Kidney epithelial cell (primary cell): ENCODE measurements around the gene ANKRD55. TPM values are rescaled to one million over a fixed set of nuclear protein-coding genes. Genes with fewer than 3 reads are reported as not detected.
"Not testable (repeated sequence)": the region's sequence is repeated elsewhere in the genome, so short reads cannot be mapped to it uniquely, and the experiment has no call there.

Experiments
- DNase-seq: peaks from one replicate; pipeline ENCODE4 v3.0.0-alpha.2; 2010; ENCODE audit warnings: low read depth
- H3K27me3 ChIP-seq: 2 replicates; pipeline ENCODE4 v1.6.0; 2011; ENCODE audit warnings: low read length; ENCODE audit not compliant: control insufficient read depth, insufficient read depth
- H3K36me3 ChIP-seq: 2 replicates; pipeline ENCODE4 v1.5.1; 2011; ENCODE audit warnings: low read length; ENCODE audit not compliant: control insufficient read depth, insufficient read depth
- H3K4me3 ChIP-seq: 2 replicates; pipeline ENCODE4 v1.5.1; 2011; ENCODE audit warnings: low read depth, mild to moderate bottlenecking, control low read depth, low read length
- total RNA-seq: library from RNA; depleted of rRNA; stranded (reverse); fragments of >200 nt; gene quantifications from 2 replicates; pipeline ENCODE4 v1.2.3, GENCODE V29; 2015
- TF ChIP-seq, protein P1 (sequence below): IDR thresholded peaks from 2 replicates; pipeline ENCODE4 v1.5.1; 2011; ENCODE audit warnings: mild to moderate bottlenecking, moderate library complexity, low read length, control low read depth, inconsistent platforms; ENCODE audit not compliant: insufficient read depth, poor library complexity, severe bottlenecking

The ANKRD55 gene
- total RNA-seq, 1 donor from 2014 or later, result not detected

DNA sequence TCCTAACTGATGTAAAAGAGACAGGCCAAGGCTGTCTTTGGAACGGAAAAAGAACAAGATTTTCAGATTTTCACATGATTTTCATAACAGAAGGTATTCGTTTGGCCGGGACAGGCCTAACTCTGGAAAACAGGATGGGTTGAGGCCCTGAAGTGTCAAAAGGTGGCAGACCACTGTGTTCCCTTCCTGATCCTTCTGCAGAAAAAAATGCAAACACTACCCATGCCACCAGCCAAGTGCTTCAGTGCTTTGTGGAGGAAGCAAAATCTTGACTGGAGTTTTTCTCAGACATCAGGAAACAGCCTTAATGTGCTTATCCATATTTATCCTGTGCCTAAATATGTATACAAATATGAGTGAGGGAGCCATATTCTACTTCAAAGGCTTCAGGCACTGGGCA is 124.9 kb downstream of the ANKRD55 start:
- TF ChIP-seq, protein P1, sequence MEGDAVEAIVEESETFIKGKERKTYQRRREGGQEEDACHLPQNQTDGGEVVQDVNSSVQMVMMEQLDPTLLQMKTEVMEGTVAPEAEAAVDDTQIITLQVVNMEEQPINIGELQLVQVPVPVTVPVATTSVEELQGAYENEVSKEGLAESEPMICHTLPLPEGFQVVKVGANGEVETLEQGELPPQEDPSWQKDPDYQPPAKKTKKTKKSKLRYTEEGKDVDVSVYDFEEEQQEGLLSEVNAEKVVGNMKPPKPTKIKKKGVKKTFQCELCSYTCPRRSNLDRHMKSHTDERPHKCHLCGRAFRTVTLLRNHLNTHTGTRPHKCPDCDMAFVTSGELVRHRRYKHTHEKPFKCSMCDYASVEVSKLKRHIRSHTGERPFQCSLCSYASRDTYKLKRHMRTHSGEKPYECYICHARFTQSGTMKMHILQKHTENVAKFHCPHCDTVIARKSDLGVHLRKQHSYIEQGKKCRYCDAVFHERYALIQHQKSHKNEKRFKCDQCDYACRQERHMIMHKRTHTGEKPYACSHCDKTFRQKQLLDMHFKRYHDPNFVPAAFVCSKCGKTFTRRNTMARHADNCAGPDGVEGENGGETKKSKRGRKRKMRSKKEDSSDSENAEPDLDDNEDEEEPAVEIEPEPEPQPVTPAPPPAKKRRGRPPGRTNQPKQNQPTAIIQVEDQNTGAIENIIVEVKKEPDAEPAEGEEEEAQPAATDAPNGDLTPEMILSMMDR, result no peak
- no peaks in the 10 kb centered on the region for H3K36me3 ChIP-seq
- no peak overlapping the region for H3K4me3 ChIP-seq

DNA sequence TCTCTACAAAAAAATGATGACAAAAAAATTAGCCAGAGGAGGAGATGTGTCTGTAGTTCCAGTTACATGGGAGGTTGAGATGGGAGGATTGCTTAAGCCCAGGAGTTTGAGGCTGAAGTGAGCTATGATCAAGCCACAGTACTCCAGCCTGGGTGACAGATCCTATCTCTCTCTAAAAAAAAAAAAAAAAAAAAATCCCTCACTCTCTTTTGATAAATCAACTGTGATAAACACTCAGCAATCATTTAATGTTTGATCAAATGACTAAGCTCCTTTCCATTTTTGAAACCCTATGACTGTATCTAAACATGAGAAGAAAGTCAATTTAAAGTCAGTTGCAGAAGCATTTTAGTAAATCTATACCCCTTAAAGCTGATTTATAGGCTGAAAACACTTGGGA is 126.3 kb downstream of the ANKRD55 start:
- Histone ChIP-seq H3K27me3 (no peaks in the 10 kb centered on the region), H3K36me3 (no peaks in the 10 kb centered on the region), H3K4me3 (no peak overlapping the region)
- TF ChIP-seq, protein P1, result no peak
- DNase-seq, result no peak

More for the DNA sequence above, 124.9 kb downstream of the ANKRD55 start:
- no peak for DNase-seq
- no peaks in the 10 kb centered on the region for H3K27me3 ChIP-seq

DNA sequence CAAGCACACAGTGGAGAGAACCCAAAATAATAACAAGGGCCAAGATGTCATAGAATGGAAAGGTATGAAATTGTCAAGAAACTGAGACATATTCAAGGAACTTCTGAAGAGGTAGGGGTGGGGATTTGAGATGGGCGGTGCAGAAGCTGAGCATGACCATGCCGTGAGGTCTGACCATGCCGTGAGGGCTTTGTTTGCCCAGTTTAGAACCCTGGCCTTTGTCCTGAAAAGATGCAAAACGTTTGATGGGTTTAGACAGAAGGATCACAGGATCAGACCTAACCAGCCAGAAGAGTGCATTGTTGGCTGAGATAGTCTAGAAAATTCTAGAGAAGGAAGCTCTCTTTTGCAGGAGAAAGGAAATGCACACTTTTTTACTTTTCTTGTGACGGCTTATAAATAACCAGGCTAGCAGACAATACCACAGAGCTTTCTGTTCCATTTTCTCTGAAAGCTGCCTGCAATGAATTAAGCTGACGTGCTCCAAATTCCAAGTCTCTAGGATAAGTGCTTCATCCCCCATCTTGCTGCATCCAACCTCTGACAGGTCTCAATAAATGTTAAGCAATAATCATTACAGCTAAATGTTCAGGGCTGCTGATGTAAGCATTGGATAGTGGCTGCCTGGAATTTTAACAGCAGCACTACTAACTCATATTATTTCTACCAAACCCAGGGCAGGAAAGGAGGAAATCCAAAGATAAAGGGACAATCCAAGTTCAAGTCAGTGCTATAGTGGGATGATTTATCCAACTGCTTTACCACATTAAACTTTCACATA is 127.4 kb downstream of the ANKRD55 start:
- Histone ChIP-seq H3K27me3 (no peaks in the 10 kb centered on the region), H3K36me3 (no peaks in the 10 kb centered on the region), H3K4me3 (no peak overlapping the region)
- TF ChIP-seq, protein P1, result no peak
- no peak for DNase-seq

DNA sequence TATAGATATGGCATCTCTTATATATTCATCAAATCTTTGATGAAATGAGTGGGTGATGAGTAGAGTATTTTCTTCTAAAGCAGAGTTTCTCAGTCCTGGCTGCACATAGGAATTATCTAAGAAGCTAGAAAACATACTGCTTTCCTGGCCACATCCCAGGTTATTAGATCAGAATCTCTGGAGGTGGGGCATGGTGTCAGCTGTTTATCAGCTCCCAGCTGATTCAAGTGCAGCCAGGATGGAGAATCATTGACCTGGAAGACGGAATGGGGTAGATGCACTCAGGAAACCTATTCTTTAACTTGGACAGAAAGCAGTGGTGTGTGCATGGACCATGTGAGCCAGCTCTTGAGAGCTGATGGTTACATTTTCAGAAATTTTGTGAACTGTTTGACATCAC is 130.2 kb downstream of the ANKRD55 start:
- Histone ChIP-seq H3K27me3 (no peaks in the 10 kb centered on the region), H3K4me3 (no peak overlapping the region), H3K36me3 (no peaks in the 10 kb centered on the region)
- DNase-seq, result no peak
- TF ChIP-seq, protein P1, result no peak

DNA sequence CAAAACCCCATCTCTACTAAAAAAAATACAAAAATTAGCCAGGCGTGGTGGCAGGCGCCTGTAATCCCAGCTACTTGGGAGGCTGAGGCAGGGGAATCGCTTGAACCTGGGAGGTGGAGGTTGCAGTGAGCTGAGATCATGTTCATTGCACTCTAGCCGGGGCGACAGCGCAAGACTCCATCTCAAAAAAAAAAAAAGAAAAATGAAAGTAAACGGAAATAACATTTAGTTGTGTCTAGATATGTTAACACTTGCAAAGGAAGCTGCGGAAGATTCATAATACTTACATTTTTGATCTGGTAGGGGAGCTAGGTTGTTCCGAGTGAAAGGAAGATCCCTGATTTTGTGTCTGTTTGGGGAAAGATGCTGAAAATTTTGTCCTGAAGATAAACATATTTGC is 130.9 kb downstream of the ANKRD55 start:
- not testable (repeated sequence) for H3K36me3 ChIP-seq, H3K27me3 ChIP-seq

DNA sequence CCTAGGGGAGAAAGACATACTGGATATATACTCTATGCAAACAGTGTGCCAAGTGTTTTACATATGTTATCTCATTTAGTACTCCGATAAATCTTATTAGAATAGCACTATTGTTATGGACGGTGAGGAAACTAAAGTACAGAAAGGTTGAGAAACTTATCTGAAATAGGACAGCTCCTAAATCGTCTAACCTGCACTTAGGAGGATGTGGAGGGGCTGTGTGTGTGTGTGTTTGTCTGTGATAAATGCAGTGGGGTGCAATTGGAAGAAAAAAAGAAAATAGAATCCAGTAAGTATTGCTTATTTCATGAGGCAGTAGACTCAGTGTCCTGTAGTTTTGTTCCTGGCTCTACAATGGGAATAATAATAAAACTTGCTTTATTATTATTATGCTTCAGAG is 131.9 kb downstream of the ANKRD55 start:
- no peak for DNase-seq
- Histone ChIP-seq H3K4me3 (no peak overlapping the region), H3K36me3 (no peaks in the 10 kb centered on the region), H3K27me3 (no peaks in the 10 kb centered on the region)
- TF ChIP-seq, protein P1, result no peak

More for the DNA sequence above, 130.9 kb downstream of the ANKRD55 start:
- not testable (repeated sequence) for DNase-seq, H3K4me3 ChIP-seq
